ENCODE data around the gene CDKN2A. TPM values are rescaled to one million over a fixed set of nuclear protein-coding genes. Genes with fewer than 3 reads are reported as not detected.

CDKN2A gene
- total RNA-seq, 1 donor from 2014 or later = not detected

DNA sequence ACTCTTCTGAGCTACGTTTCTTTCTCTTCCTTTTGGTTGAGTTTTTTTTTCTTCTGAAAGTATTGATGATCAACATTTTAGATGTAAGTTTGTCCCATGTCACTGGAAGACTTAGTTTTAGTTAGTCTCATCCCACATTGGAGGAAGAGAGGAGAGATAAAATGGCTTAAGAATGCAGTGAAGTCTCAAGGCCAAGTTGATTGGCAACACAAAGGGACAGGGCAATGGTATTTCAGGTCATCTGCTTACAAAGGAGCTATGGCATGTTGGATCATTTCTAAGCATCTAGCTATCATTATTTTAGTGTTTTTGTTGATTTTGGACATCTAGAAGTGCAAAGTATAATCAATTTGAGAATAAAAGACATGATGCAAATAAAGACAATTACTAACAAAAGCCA lies 58.6 kb downstream of the CDKN2A start:
- Mint-ChIP-seq H3K27me3 (ENCODE audit: unreplicated experiment) (peaks cover 2% of the 10 kb centered on the region), H3K27ac (ENCODE audit: unreplicated experiment) (no peak overlapping the region), H3K4me3 (ENCODE audit: unreplicated experiment) (no peak overlapping the region), H3K36me3 (ENCODE audit: low read depth, unreplicated experiment) (no peaks in the 10 kb centered on the region), H3K4me1 (ENCODE audit: unreplicated experiment) (no peaks in the 10 kb centered on the region), H3K9me3 (ENCODE audit: unreplicated experiment) (no peaks in the 10 kb centered on the region)
- TF ChIP-seq, protein P1, sequence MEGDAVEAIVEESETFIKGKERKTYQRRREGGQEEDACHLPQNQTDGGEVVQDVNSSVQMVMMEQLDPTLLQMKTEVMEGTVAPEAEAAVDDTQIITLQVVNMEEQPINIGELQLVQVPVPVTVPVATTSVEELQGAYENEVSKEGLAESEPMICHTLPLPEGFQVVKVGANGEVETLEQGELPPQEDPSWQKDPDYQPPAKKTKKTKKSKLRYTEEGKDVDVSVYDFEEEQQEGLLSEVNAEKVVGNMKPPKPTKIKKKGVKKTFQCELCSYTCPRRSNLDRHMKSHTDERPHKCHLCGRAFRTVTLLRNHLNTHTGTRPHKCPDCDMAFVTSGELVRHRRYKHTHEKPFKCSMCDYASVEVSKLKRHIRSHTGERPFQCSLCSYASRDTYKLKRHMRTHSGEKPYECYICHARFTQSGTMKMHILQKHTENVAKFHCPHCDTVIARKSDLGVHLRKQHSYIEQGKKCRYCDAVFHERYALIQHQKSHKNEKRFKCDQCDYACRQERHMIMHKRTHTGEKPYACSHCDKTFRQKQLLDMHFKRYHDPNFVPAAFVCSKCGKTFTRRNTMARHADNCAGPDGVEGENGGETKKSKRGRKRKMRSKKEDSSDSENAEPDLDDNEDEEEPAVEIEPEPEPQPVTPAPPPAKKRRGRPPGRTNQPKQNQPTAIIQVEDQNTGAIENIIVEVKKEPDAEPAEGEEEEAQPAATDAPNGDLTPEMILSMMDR (IDR thresholded peaks at IDR 0.05; ENCODE audit: unreplicated experiment) = no peak
- no peak for DNase-seq (ENCODE audit: low spot score)

DNA sequence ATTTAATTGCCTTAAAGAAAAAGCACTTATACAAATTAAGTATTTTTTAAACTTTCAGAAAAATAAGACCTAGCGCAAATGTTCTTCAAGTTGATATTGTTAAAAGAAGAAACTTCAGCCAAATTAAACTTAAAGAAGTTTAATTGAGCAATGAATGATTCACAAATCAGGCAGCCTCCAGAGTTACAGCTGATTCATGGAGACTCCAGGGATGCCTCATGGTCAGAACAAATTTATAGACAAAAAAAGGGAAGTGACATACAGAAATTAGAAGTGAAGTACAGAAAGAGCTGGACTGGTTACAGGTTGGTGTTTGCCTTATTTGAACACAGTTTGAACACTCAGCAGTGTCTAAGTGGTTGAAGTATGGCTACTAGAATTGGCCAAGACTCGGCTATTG lies 60.3 kb downstream of the CDKN2A start:
- no peak overlapping the region for H3K27ac Mint-ChIP-seq (ENCODE audit: unreplicated experiment)
- no peak overlapping the region for H3K4me3 Mint-ChIP-seq (ENCODE audit: unreplicated experiment)
- TF ChIP-seq, protein P1 (IDR thresholded peaks at IDR 0.05; ENCODE audit: unreplicated experiment) = no peak
- peaks cover 2% of the 10 kb centered on the region for H3K27me3 Mint-ChIP-seq (ENCODE audit: unreplicated experiment)
- DNase-seq (ENCODE audit: low spot score) = no peak
- no peaks in the 10 kb centered on the region for H3K9me3 Mint-ChIP-seq (ENCODE audit: unreplicated experiment)
- no peaks in the 10 kb centered on the region for H3K4me1 Mint-ChIP-seq (ENCODE audit: unreplicated experiment)
- no peaks in the 10 kb centered on the region for H3K36me3 Mint-ChIP-seq (ENCODE audit: low read depth, unreplicated experiment)

DNA sequence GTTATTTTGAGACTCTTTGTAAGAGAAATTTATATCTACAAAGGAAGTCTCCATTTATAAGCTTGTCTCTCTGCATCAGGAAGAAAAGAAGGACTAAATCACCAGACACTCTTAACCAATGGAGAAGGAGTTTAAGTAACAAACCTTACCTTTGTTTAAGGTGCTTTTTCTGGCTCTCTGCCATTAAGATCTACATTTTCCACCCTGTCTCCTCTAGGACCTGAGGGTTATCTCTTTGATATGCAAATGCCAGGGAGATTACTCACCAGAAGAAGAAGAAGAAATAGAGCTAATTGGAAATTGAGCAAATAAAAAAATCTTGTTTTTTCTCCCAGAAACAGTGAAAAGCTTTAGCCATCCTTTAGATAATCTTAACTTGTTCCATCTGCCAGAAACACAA lies 60.9 kb downstream of the CDKN2A start:
- DNase-seq (ENCODE audit: low spot score) = no peak
- H3K36me3 Mint-ChIP-seq (ENCODE audit: low read depth, unreplicated experiment) = no peaks in the 10 kb centered on the region
- no peaks in the 10 kb centered on the region for H3K4me1 Mint-ChIP-seq (ENCODE audit: unreplicated experiment)
- TF ChIP-seq, protein P1 (IDR thresholded peaks at IDR 0.05; ENCODE audit: unreplicated experiment) = no peak
- H3K27ac Mint-ChIP-seq (ENCODE audit: unreplicated experiment) = no peak overlapping the region
- H3K27me3 Mint-ChIP-seq (ENCODE audit: unreplicated experiment) = peaks cover 2% of the 10 kb centered on the region
- no peaks in the 10 kb centered on the region for H3K9me3 Mint-ChIP-seq (ENCODE audit: unreplicated experiment)
- H3K4me3 Mint-ChIP-seq (ENCODE audit: unreplicated experiment) = no peak overlapping the region

DNA sequence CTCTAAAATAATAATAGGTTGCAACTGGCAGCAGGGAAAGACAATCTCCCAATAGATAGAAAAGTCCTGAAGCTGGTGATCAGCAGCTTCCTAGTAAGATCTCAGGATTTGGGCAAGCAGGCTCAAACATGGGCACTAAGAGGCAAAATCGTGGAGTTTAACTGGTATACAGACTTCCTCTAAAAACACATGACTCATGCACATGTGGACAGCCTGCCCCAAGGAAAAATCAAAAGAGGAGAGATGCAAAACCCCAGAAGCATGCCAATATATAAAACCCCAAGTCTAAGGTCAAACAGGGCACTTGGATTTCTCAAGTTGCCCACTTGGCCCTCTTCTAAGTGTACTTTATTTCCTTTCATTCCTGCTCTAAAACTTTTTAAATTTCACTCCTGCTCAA lies 62.8 kb downstream of the CDKN2A start:
- H3K9me3 Mint-ChIP-seq (ENCODE audit: unreplicated experiment) = no peaks in the 10 kb centered on the region
- no peak overlapping the region for H3K4me3 Mint-ChIP-seq (ENCODE audit: unreplicated experiment)
- no peak for DNase-seq (ENCODE audit: low spot score)
- H3K27ac Mint-ChIP-seq (ENCODE audit: unreplicated experiment) = no peak overlapping the region
- TF ChIP-seq, protein P1 (IDR thresholded peaks at IDR 0.05; ENCODE audit: unreplicated experiment) = no peak
- no peaks in the 10 kb centered on the region for H3K4me1 Mint-ChIP-seq (ENCODE audit: unreplicated experiment)
- H3K27me3 Mint-ChIP-seq (ENCODE audit: unreplicated experiment) = peaks cover 2% of the 10 kb centered on the region
- H3K36me3 Mint-ChIP-seq (ENCODE audit: low read depth, unreplicated experiment) = no peaks in the 10 kb centered on the region

DNA sequence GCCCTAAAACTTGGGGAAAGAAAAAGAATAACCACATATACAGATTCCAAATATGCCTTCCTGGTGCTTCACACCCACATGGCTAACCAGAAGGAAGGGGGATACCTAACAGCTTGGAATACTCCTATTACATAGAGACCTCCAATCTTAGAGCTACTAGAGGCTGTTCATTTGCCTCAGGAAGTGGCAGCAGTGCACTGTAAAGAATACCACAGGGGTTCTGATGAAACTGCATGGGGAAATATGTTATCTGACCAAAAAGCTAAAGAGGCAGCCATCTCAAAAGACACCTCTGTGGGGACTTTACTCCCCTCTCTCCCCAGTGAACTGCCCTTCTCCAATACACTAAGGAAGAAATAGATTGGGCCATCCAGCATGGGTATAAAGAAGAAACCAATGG lies 66.4 kb downstream of the CDKN2A start:
- H3K36me3 Mint-ChIP-seq (ENCODE audit: low read depth, unreplicated experiment) = no peaks in the 10 kb centered on the region
- H3K4me1 Mint-ChIP-seq (ENCODE audit: unreplicated experiment) = no peaks in the 10 kb centered on the region
- TF ChIP-seq, protein P1 (IDR thresholded peaks at IDR 0.05; ENCODE audit: unreplicated experiment) = no peak
- H3K27ac Mint-ChIP-seq (ENCODE audit: unreplicated experiment) = no peak overlapping the region
- H3K9me3 Mint-ChIP-seq (ENCODE audit: unreplicated experiment) = no peaks in the 10 kb centered on the region
- DNase-seq (ENCODE audit: low spot score) = no peak
- peaks cover 2% of the 10 kb centered on the region for H3K27me3 Mint-ChIP-seq (ENCODE audit: unreplicated experiment)
- no peak overlapping the region for H3K4me3 Mint-ChIP-seq (ENCODE audit: unreplicated experiment)

All from endothelial cell (in vitro differentiated cells).